PC-9 (cell line): Measurements from ENCODE around the gene RUNX2. TPM values are rescaled to one million over a fixed set of nuclear protein-coding genes. Genes with fewer than 3 reads are reported as not detected.
"Not testable (repeated sequence)": the region's sequence is repeated elsewhere in the genome, so short reads cannot be mapped to it uniquely, and the experiment has no call there.

Source experiments
- BruUV-seq: library from RNA; stranded (reverse); fragments of 400-500 nt; replicated peaks from 2 replicates; lab custom pipeline; 2021; lab: Mats Ljungman, UMichigan
- CTCF ChIA-PET: fragments of 300-600 bp; sonication (Branson Sonifier 250); formaldehyde crosslinking; loops from one replicate; lab custom pipeline; 2022; ENCODE audit warnings: antibody characterized with exemption; lab: Charles Lee
- POLR2A ChIA-PET: fragments of 300-600 bp; sonication (Branson Sonifier 250); formaldehyde crosslinking; loops from one replicate; lab custom pipeline; 2022; ENCODE audit warnings: antibody characterized with exemption; ENCODE audit not compliant: unreplicated experiment; lab: Charles Lee
- DNase-seq, 2 experiments: peaks; one replicate each; pipeline versions ENCODE4 v3.0.0 to v3.0.0-alpha.2; 2015 to 2022; ENCODE audit warnings: mixed read lengths in 1 of 2
- H2AFZ ChIP-seq: fragments of 200-600 bp; sonication (generic); 2 replicates; pipeline ENCODE4 v1.8.1; 2017; ENCODE audit warnings: antibody characterized with exemption
- H3F3A ChIP-seq: fragments of 200-600 bp; sonication (generic); 2 replicates; pipeline ENCODE4 v1.8.1; 2017; ENCODE audit warnings: antibody characterized with exemption, mild to moderate bottlenecking, low read depth; ENCODE audit not compliant: insufficient read depth
- H3K27ac ChIP-seq: fragments of 200-600 bp; sonication (generic); 2 replicates; pipeline ENCODE4 v1.6.1; 2016; ENCODE audit warnings: mixed run types
- H3K27me3 ChIP-seq: fragments of 200-600 bp; sonication (generic); 2 replicates; pipeline ENCODE4 v1.6.1; 2016; ENCODE audit warnings: low read depth, mixed run types; ENCODE audit not compliant: insufficient read depth
- H3K36me3 ChIP-seq: fragments of 200-600 bp; sonication (generic); 2 replicates; pipeline ENCODE4 v1.6.1; 2016; ENCODE audit warnings: low read depth, mixed run types
- H3K4me1 ChIP-seq: fragments of 200-600 bp; sonication (generic); replicated peaks from 2 replicates; pipeline ENCODE4 v1.6.1; 2016; ENCODE audit warnings: mixed run types; ENCODE audit not compliant: insufficient read depth
- H3K4me2 ChIP-seq: fragments of 200-600 bp; sonication (generic); 2 replicates; pipeline ENCODE4 v1.6.1; 2017; ENCODE audit warnings: mixed run types
- H3K4me3 ChIP-seq: fragments of 200-600 bp; sonication (generic); 2 replicates; pipeline ENCODE4 v1.6.1; 2016; ENCODE audit warnings: mixed run types
- H3K79me2 ChIP-seq: fragments of 200-600 bp; sonication (generic); 2 replicates; pipeline ENCODE4 v1.6.1; 2017; ENCODE audit warnings: low read depth, mixed run types
- H3K9me2 ChIP-seq: fragments of 200-600 bp; sonication (generic); 2 replicates; pipeline ENCODE4 v1.8.1; 2017; ENCODE audit warnings: mild to moderate bottlenecking; ENCODE audit not compliant: insufficient read depth
- H3K9me3 ChIP-seq: fragments of 200-600 bp; sonication (generic); 2 replicates; pipeline ENCODE4 v1.8.1; 2016; ENCODE audit warnings: low read depth; ENCODE audit not compliant: insufficient read depth
- H4K20me1 ChIP-seq: fragments of 200-600 bp; sonication (generic); 2 replicates; pipeline ENCODE4 v1.8.1; 2017; ENCODE audit not compliant: insufficient read depth
- EZH2 ChIP-seq: fragments of 200-600 bp; sonication (generic); IDR thresholded peaks from 2 replicates; pipeline ENCODE4 v1.8.0; 2017; ENCODE audit warnings: antibody characterized with exemption, low read depth
- intact Hi-C: fragments of 100-400 bp; cut with micrococcal nuclease; formaldehyde crosslinking; loops from one replicate; pipeline ENCODE4 v1.10.0; 2022; ENCODE audit not compliant: unreplicated experiment
- total RNA-seq: library from RNA; stranded (reverse); gene quantifications from 2 replicates; pipeline ENCODE4 v1.2.3, GENCODE V29; 2021
- TF ChIP-seq, protein P1 (sequence below): fragments of 200-600 bp; sonication (generic); conservative IDR thresholded peaks from 2 replicates; pipeline ENCODE4 v1.6.1; 2017; ENCODE audit warnings: mixed run types, antibody characterized with exemption, mild to moderate bottlenecking, moderate library complexity

RUNX2 gene
- total RNA-seq, 1 experiment from 2014 or later: 12.5 TPM

DNA sequence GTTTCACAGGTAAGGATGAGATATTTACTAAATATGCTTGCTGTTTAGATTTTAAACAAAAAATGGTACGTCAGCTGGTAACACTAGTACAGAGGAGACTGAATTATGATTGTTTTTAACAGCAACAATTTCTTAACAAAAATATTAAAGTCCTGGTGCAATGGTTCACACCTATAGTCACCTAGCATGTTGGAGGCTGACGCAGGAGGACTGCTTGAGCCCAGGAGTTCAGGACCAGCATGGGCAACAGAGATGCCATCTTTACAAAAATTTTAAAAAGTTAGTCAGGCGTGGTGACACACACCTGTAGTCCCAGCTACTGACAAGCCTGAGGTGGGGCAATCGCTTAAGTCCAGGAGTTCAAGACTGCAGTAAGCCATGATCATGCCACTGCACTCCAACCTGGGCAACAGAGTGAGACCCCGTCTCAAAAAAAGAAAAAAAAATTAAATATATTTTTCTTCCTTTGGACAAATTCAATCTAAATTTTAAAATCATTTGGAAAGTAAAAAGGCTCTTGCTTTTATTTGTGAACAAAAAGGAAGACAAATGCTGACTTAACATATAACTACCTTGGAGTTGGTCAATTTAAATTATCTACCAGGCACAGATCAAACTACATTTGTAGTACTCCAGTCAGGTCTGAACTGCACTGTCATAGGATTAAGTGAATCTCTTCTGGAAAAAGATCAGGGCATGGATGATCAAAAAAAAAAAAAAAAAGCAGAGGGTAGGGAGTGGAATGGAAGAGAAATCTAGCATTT lies 38.2 kb upstream of the RUNX2 start:
- Histone ChIP-seq H3K79me2 (no peaks in the 10 kb centered on the region), H3K36me3 (no peaks in the 10 kb centered on the region), H3F3A (no peaks in the 10 kb centered on the region), H3K27ac (no peak overlapping the region), H2AFZ (no peak overlapping the region), H4K20me1 (no peaks in the 10 kb centered on the region), H3K4me3 (no peak overlapping the region), H3K4me2 (no peak overlapping the region), H3K4me1 (no peaks in the 10 kb centered on the region), H3K9me2 (no peaks in the 10 kb centered on the region), H3K9me3 (no peaks in the 10 kb centered on the region), H3K27me3 (no peaks in the 10 kb centered on the region)
- intact Hi-C loops: no loop called here
- no peak for TF ChIP-seq EZH2
- ChIA-PET CTCF (no interaction called here), POLR2A (no interaction called here)
- no TSS peak for BruUV-seq
- DNase-seq: no peak

DNA sequence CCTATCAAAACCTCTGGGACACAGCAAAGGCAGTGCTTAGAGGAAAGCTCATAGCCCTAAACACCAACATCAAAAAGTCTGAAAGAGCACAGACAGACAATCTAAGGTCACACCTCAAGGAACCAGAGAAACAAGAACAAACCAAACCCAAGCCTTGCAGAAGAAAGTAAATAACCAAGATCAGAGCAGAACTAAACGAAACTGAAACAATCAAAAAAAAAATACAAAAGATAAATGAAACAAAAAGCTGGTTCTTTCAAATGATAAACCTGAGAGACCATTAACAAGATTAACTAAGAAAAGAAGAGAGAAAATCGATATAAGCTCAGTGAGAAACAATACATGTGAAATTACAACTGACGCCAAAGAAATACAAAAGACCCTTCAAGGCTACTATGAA lies 34.8 kb upstream of the RUNX2 start:
- H3K27me3 ChIP-seq: no peaks in the 10 kb centered on the region
- no peak overlapping the region for H2AFZ ChIP-seq
- no peaks in the 10 kb centered on the region for H4K20me1 ChIP-seq
- no peak for TF ChIP-seq EZH2
- H3K79me2 ChIP-seq: no peaks in the 10 kb centered on the region
- BruUV-seq: no TSS peak
- H3K4me3 ChIP-seq: no peak overlapping the region
- ChIA-PET CTCF (no interaction called here), POLR2A (interaction anchor here (0.7 kb wide), 1 partner anchor 889 kb away, joined by 4 read pairs; no protein-coding TSS in a partner anchor)
- DNase-seq: no peak
- H3K9me3 ChIP-seq: no peaks in the 10 kb centered on the region
- no peaks in the 10 kb centered on the region for H3K36me3 ChIP-seq
- no peak overlapping the region for H3K4me2 ChIP-seq
- H3K27ac ChIP-seq: no peak overlapping the region
- no peaks in the 10 kb centered on the region for H3K4me1 ChIP-seq
- intact Hi-C loops: no loop called here
- H3K9me2 ChIP-seq: no peaks in the 10 kb centered on the region
- H3F3A ChIP-seq: no peaks in the 10 kb centered on the region

DNA sequence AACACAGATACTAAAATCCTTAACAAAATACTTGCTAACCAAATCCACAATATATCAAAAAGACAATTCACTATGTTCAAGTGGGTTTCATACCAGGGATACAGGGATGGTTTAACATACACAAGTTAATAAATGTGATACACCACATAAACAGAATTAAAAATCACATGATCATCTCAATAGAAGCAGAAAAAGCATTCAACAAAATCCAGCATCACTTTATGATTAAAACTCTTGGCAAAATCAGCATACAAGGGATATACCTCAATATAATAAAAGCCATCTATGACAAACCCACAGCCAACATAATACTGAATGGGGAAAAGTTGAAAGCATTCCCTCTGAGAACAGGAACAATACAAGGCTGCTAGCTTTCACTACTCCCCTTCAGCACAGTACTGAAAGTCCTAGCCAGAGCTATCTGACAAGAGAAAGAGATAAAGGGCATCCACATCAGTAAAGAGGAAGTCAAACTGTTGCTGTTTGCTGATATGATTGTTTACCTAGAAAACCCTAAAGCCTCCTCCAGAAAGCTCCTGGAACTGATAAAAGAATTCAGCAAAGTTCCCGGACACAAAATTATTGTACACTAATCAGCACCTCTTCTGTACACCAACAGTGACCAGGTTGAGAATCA lies 33.9 kb upstream of the RUNX2 start:
- H3K4me2 ChIP-seq, H3F3A ChIP-seq, H3K27ac ChIP-seq, H3K9me3 ChIP-seq, intact Hi-C loops, H3K4me1 ChIP-seq, H2AFZ ChIP-seq, H3K27me3 ChIP-seq, POLR2A ChIA-PET, DNase-seq, H3K4me3 ChIP-seq, H3K9me2 ChIP-seq, H4K20me1 ChIP-seq, H3K79me2 ChIP-seq, CTCF ChIA-PET, H3K36me3 ChIP-seq, BruUV-seq: not testable (repeated sequence)

DNA sequence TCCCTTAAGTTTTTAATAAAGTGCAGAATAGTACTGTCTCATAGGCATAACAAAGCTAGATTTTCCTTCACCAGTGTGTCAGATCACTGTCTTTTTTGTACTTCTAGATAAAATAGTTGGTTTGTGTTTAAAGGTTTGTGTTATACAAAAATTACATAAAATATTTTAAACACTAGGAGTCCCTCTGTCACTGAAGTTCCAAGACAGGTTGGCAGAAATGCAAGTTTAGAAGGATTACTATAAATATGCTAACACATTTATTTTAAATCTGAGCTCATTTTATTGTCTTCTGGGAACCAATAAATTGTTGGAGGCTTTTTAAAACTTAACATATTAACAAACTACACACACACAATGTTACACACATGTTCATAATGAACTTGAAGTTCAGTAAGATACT lies 30.8 kb upstream of the RUNX2 start:
- POLR2A ChIA-PET: interaction anchor here (0.6 kb wide), 2 partner anchors 47 to 81 kb away, joined by 3 read pairs; partner anchors contain the start of gene SUPT3H
- Histone ChIP-seq H3K9me3 (no peaks in the 10 kb centered on the region), H4K20me1 (no peaks in the 10 kb centered on the region), H3K36me3 (no peaks in the 10 kb centered on the region), H3F3A (no peaks in the 10 kb centered on the region), H3K9me2 (no peaks in the 10 kb centered on the region), H3K4me1 (no peaks in the 10 kb centered on the region), H3K79me2 (no peaks in the 10 kb centered on the region), H2AFZ (no peak overlapping the region), H3K27ac (no peak overlapping the region), H3K4me2 (no peak overlapping the region), H3K4me3 (no peak overlapping the region), H3K27me3 (no peaks in the 10 kb centered on the region)
- TF ChIP-seq, protein P1, sequence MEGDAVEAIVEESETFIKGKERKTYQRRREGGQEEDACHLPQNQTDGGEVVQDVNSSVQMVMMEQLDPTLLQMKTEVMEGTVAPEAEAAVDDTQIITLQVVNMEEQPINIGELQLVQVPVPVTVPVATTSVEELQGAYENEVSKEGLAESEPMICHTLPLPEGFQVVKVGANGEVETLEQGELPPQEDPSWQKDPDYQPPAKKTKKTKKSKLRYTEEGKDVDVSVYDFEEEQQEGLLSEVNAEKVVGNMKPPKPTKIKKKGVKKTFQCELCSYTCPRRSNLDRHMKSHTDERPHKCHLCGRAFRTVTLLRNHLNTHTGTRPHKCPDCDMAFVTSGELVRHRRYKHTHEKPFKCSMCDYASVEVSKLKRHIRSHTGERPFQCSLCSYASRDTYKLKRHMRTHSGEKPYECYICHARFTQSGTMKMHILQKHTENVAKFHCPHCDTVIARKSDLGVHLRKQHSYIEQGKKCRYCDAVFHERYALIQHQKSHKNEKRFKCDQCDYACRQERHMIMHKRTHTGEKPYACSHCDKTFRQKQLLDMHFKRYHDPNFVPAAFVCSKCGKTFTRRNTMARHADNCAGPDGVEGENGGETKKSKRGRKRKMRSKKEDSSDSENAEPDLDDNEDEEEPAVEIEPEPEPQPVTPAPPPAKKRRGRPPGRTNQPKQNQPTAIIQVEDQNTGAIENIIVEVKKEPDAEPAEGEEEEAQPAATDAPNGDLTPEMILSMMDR: no peak
- no peak for TF ChIP-seq EZH2
- no peak for DNase-seq
- intact Hi-C loops: no loop called here
- BruUV-seq: no TSS peak
- CTCF ChIA-PET: no interaction called here
